ENCODE results near the gene STMND1. TPM values are rescaled to one million over a fixed set of nuclear protein-coding genes. Genes with fewer than 3 reads are reported as not detected.

Gene STMND1
- total RNA-seq, 1 experiment from 2014 or later: not detected

DNA sequence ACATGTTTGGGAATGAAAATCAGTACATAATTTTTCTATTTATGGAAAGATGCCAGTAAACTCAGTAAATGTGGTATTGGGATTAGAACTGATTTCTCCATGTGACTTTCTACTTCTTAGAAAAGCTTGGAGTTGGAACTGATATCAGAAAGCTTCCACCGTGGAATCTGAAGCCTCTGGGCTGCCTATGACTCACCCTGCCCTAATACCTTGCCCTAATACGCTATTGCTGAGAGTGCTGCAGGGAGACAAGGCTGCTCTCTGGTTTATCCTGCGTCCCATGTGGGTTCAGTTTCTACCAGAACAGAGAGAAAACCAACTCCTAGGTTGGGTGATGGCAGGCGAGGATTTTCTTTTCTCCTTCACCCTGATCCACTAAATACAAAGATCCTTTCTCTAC is 3.3 kb upstream of the STMND1 start:
- no peaks in the 10 kb centered on the region for H4K20me1 ChIP-seq (ENCODE audit: control insufficient read depth, insufficient read depth, insufficient read length)
- H2AFZ ChIP-seq (ENCODE audit: low read length): no peak overlapping the region
- no peak overlapping the region for H3K4me3 Mint-ChIP-seq
- no peak overlapping the region for H2BK12ac ChIP-seq (ENCODE audit: insufficient read length, low read depth, low read length)
- H4K8ac ChIP-seq (replicated peaks; ENCODE audit: insufficient read length, low read depth, low read length): no peak overlapping the region
- no peak overlapping the region for H2BK15ac ChIP-seq (ENCODE audit: low read depth, low read length)
- H3K36me3 Mint-ChIP-seq (ENCODE audit: insufficient read depth in 1 of 3, low read depth in 3 of 3): no peaks in the 10 kb centered on the region
- H3K4me1 Mint-ChIP-seq: peaks cover 16 to 26% of the 10 kb centered on the region in 2 experiments
- WGBS (ENCODE audit: extremely low coverage, insufficient read length, low lambda C conversion rate): no CpG with 5 or more reads among the region's 4 CpGs
- no peaks in the 10 kb centered on the region; a peak in 1 of 5 replicates for H3K9me3 Mint-ChIP-seq
- no peak overlapping the region for H2AK5ac ChIP-seq (ENCODE audit: insufficient read length, low read length)
- H3K56ac ChIP-seq (ENCODE audit: insufficient read length, low read depth, low read length): no peak overlapping the region
- H3K27ac ChIP-seq (ENCODE audit: insufficient read length, low read depth, low read length): no peak overlapping the region
- H3K9me3 ChIP-seq (ENCODE audit: control insufficient read depth, low read depth, low read length): no peaks in the 10 kb centered on the region
- H3K23ac ChIP-seq (ENCODE audit: insufficient read length, low read depth, low read length): no peak overlapping the region
- H3K27me3 Mint-ChIP-seq (ENCODE audit: low read depth): peaks cover 50% of the 10 kb centered on the region
- H3K18ac ChIP-seq (ENCODE audit: insufficient read length, low read depth, low read length): no peak overlapping the region
- H3K79me1 ChIP-seq (ENCODE audit: insufficient read depth, low read depth, low read length, poor library complexity, severe bottlenecking): no peaks in the 10 kb centered on the region
- DNase-seq: no peak
- H2BK20ac ChIP-seq (ENCODE audit: low read depth, low read length, poor library complexity, severe bottlenecking): no peak overlapping the region
- H2BK120ac ChIP-seq (ENCODE audit: low read depth, low read length, poor library complexity, severe bottlenecking): no peak overlapping the region
- no peak overlapping the region for H2BK5ac ChIP-seq (ENCODE audit: insufficient read length, low read length)
- H3K23me2 ChIP-seq (ENCODE audit: insufficient read length, low read depth, low read length, poor library complexity, severe bottlenecking): peaks cover 7% of the 10 kb centered on the region
- H3K4ac ChIP-seq (ENCODE audit: low read depth, low read length): no peak overlapping the region
- TF ChIP-seq, protein P1, sequence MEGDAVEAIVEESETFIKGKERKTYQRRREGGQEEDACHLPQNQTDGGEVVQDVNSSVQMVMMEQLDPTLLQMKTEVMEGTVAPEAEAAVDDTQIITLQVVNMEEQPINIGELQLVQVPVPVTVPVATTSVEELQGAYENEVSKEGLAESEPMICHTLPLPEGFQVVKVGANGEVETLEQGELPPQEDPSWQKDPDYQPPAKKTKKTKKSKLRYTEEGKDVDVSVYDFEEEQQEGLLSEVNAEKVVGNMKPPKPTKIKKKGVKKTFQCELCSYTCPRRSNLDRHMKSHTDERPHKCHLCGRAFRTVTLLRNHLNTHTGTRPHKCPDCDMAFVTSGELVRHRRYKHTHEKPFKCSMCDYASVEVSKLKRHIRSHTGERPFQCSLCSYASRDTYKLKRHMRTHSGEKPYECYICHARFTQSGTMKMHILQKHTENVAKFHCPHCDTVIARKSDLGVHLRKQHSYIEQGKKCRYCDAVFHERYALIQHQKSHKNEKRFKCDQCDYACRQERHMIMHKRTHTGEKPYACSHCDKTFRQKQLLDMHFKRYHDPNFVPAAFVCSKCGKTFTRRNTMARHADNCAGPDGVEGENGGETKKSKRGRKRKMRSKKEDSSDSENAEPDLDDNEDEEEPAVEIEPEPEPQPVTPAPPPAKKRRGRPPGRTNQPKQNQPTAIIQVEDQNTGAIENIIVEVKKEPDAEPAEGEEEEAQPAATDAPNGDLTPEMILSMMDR (conservative IDR thresholded peaks at IDR 0.05): no peak
- H3K27ac Mint-ChIP-seq: no peak overlapping the region
- H3T11ph ChIP-seq (ENCODE audit: low read length): no peak overlapping the region
- H4K5ac ChIP-seq (ENCODE audit: insufficient read length, low read depth, low read length): no peak overlapping the region
- no peak overlapping the region for H3K9ac ChIP-seq (ENCODE audit: extremely low read depth, insufficient read length, low read length)
- no peaks in the 10 kb centered on the region for H3K79me2 ChIP-seq (ENCODE audit: insufficient read depth, low read length)
- H3K4me2 ChIP-seq (ENCODE audit: insufficient read depth, insufficient read length, low read length): no peak overlapping the region
- peaks cover 15% of the 10 kb centered on the region; the same call in 1 of the 2 replicates for H3K27me3 ChIP-seq (ENCODE audit: insufficient read depth, low read length)
- H4K91ac ChIP-seq (ENCODE audit: insufficient read length, low read depth, low read length): no peak overlapping the region
- no peak overlapping the region for H3K14ac ChIP-seq (ENCODE audit: insufficient read depth, low read length)
- no peaks in the 10 kb centered on the region; the same call in 1 of the 2 replicates for H3K4me1 ChIP-seq (ENCODE audit: insufficient read depth, low read length)
